ENCODE results near the gene EPB41.

EPB41 gene

GRCh38 chr1:28893403-28894102 lies 20.8 kb upstream of the EPB41 start:
- 0 out of 2 replicates have a peak, but pooled peaks have one; percentile 32 for TF ChIP-seq CTCF (conservative IDR thresholded peaks at IDR 0.05; ENCODE audit: low read depth, low read length)
- Histone ChIP-seq H3K27me3 (ENCODE audit: insufficient read depth, low read depth) (no peaks in the 10 kb centered on the region), H3K79me2 (ENCODE audit: insufficient read depth, low read depth) (peaks cover 4% of the 10 kb centered on the region; the same call in 1 of the 2 replicates), H4K20me1 (ENCODE audit: insufficient read depth) (no peaks in the 10 kb centered on the region), H3K9ac (no peak overlapping the region), H2AFZ (ENCODE audit: low read depth) (no peak overlapping the region), H3K36me3 (ENCODE audit: insufficient read depth) (no peaks in the 10 kb centered on the region), H3K27ac (no peak overlapping the region), H3K4me3 (IDR thresholded peaks at IDR 0.05; ENCODE audit: insufficient read depth, low read depth, low read length) (no peak overlapping the region), H3K4me1 (ENCODE audit: low read depth, poor library complexity, severe bottlenecking) (peaks cover 26% of the 10 kb centered on the region), H3K4me2 (no peak overlapping the region)

- no peak overlapping the region for H3K9ac ChIP-seq
- H2AFZ ChIP-seq (ENCODE audit: low read depth): no peak overlapping the region
- H3K4me3 ChIP-seq (IDR thresholded peaks at IDR 0.05; ENCODE audit: insufficient read depth, low read depth, low read length): no peak overlapping the region
- no peak overlapping the region for H3K27ac ChIP-seq
- TF ChIP-seq CTCF (conservative IDR thresholded peaks at IDR 0.05; ENCODE audit: low read depth, low read length): no peak
- no peak overlapping the region for H3K4me2 ChIP-seq
- peaks cover 13% of the 10 kb centered on the region for H3K4me1 ChIP-seq (ENCODE audit: low read depth, poor library complexity, severe bottlenecking)
- H4K20me1 ChIP-seq (ENCODE audit: insufficient read depth): no peaks in the 10 kb centered on the region
- H3K79me2 ChIP-seq (ENCODE audit: insufficient read depth, low read depth): no peaks in the 10 kb centered on the region; the same call in 1 of the 2 replicates
- no peaks in the 10 kb centered on the region for H3K36me3 ChIP-seq (ENCODE audit: insufficient read depth)
- no peaks in the 10 kb centered on the region for H3K27me3 ChIP-seq (ENCODE audit: insufficient read depth, low read depth)
Measured at GRCh38 chr1:28894785-28895184, 19.6 kb upstream of the EPB41 start.

- Histone ChIP-seq H3K4me2 (no peak overlapping the region), H3K79me2 (ENCODE audit: insufficient read depth, low read depth) (no peaks in the 10 kb centered on the region; the same call in 1 of the 2 replicates), H3K9ac (no peak overlapping the region), H3K4me3 (IDR thresholded peaks at IDR 0.05; ENCODE audit: insufficient read depth, low read depth, low read length) (no peak overlapping the region), H3K27me3 (ENCODE audit: insufficient read depth, low read depth) (no peaks in the 10 kb centered on the region), H3K27ac (no peak overlapping the region), H3K4me1 (ENCODE audit: low read depth, poor library complexity, severe bottlenecking) (peaks cover under 1% of the 10 kb centered on the region), H3K36me3 (ENCODE audit: insufficient read depth) (no peaks in the 10 kb centered on the region), H2AFZ (ENCODE audit: low read depth) (no peak overlapping the region), H4K20me1 (ENCODE audit: insufficient read depth) (no peaks in the 10 kb centered on the region)
- TF ChIP-seq CTCF (conservative IDR thresholded peaks at IDR 0.05; ENCODE audit: low read depth, low read length): no peak
Measured at GRCh38 chr1:28895896-28896608, 18.3 kb upstream of the EPB41 start.

- H3K27me3 ChIP-seq (ENCODE audit: insufficient read depth, low read depth): no peaks in the 10 kb centered on the region
- no peak overlapping the region for H3K9ac ChIP-seq
Measured at GRCh38 chr1:28896609-28896986, 17.8 kb upstream of the EPB41 start.

More at GRCh38 chr1:28896609-28896986, 17.8 kb upstream of the EPB41 start:
- H3K4me2 ChIP-seq: no peak overlapping the region
- no peaks in the 10 kb centered on the region for H4K20me1 ChIP-seq (ENCODE audit: insufficient read depth)
- H3K27ac ChIP-seq: no peak overlapping the region
- no peaks in the 10 kb centered on the region for H3K4me1 ChIP-seq (ENCODE audit: low read depth, poor library complexity, severe bottlenecking)
- H3K79me2 ChIP-seq (ENCODE audit: insufficient read depth, low read depth): no peaks in the 10 kb centered on the region; the same call in 1 of the 2 replicates
- H3K4me3 ChIP-seq (IDR thresholded peaks at IDR 0.05; ENCODE audit: insufficient read depth, low read depth, low read length): no peak overlapping the region
- H3K36me3 ChIP-seq (ENCODE audit: insufficient read depth): no peaks in the 10 kb centered on the region
- H2AFZ ChIP-seq (ENCODE audit: low read depth): no peak overlapping the region
- TF ChIP-seq CTCF (conservative IDR thresholded peaks at IDR 0.05; ENCODE audit: low read depth, low read length): no peak

Measured in KMS-11 (cell line).